HG02798 (cell line): ENCODE data around the gene FLRT1.

ENCODE experiments used
- ATAC-seq: cut with Tn5 transposase; IDR thresholded peaks from one replicate; pipeline ENCODE4 v1.9.1; 2021; ENCODE audit warnings: mild to moderate bottlenecking; ENCODE audit not compliant: unreplicated experiment, poor library complexity

Gene FLRT1

GRCh38 chr11:64004590-64004984 is 31.1 kb upstream of the FLRT1 start:
- no peak for ATAC-seq

DNA sequence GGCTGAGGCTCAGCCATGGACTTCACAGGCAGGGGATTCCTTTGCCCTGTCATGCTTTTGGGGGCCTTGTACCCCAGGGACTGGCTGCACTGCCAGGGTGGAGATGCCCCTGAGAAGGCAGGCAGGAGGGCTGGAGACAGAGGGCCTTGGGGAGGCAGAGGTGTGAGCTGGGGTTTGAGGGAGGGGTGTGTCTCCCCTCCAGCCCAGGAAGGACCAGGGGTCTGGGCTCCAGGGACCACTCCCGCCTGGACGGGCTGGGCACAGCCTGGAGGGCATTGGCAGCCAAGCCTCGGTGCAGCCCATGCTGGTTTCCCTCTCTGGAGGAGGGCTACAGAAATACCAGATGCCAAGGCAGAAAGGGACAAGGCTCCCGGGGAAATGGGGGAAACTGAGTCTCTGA is 30.0 kb upstream of the FLRT1 start:
- no peak for ATAC-seq

DNA sequence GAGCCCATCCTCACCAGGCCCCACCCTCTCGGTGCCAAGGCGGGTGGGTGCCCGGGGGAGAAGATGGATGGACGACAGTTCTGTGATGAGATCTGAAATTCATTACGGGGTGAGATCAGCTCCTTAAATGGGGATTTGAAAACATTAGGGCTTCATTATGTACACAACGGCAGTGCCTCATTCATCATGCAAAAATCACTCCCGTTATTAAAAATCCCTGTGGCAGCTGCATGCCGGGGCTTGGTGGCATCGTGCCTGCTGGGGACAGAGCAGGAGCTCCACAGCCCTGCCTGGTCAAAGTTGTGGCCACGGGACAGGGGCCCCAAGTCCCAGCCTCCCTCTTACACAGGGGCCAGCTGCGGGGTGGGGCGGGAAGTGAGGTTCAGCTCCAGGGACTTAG is 29.3 kb upstream of the FLRT1 start:
- ATAC-seq = no peak

DNA sequence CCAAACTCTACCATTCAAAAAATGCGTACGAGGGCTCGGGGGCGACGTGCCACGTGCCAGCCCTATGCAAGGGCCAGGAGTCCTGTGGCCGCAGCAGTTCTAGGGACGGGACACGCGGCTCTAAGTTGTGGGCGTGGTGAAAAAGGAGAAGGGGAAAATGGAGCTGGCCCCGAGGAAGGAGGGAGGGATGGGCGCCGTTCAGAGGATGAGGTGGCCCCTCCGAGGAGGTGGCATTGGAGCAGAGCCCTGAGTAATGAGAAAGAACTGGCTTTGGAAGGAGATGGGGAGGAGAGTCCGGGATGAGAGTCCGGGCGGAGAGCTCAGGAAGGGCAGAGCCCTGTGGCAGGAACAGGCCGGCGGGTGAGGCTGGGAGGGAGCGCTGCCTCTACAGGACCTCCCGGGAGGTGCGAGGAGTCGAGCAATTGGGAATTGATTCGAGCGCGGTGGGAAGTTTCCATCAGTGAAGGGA is 28.5 kb upstream of the FLRT1 start:
- ATAC-seq = no peak

DNA sequence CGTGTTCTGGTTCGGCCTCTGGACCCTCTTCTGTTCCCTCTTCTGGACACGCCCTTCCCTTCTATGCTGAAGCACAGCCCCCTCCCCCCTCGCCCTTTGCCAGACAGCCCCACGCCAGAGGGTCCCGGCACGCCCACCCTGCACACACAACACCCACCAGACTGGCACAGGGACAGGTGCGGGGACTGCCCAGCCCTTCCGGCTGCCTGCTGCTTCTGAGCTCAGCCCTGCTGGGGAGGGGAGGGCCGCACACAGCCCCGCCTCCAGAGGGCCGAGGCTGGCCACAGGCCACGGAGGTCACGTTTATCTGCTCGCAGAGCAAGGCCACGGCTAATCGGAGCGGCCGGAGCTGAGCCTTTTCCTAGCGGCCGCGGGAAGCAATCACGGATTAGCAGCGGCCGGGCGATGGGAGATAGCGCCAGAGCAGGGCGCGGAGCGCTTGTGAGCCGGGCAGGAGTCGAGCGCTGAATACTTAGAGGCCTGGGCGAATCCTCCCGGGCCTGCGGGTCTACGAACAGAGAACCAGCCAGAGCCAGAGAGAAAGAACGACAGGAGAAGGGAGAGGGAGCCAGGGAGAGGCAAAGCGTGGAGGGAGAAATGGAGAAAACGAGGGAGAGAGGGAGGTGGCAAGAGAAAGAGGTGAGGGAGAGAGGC is 28.0 kb upstream of the FLRT1 start:
- ATAC-seq = no peak

DNA sequence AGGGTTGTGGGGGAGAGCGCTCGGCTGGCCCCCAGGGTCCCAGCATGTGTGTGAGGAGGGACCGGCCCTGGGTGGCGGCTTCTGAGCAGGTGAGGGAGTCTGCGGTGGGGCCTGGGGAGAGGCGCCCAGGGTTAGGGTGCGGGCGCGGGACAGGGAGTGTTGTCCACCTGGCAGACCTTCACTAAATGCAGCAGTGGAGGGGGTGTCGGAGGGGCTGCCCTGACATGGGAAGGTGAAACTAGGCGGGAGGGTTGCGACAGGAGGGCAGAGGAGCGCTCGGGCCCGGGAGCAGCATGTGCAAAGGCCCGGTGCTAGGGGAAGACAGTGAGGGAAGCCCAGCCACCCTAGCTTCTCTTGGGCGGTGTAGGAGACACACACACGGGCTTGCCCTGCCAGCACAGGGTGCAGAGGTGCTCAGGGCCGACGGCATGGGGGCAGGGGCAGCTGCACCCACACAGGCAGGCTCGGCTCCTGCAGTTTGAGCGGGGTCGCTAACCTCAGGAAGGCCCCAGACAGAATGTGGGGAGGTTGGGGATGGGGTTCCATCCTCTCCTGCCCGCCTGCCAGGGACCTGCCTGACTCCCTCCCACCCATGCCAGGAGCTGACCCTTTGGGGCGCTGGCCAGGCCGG is 27.3 kb upstream of the FLRT1 start:
- no peak for ATAC-seq

DNA sequence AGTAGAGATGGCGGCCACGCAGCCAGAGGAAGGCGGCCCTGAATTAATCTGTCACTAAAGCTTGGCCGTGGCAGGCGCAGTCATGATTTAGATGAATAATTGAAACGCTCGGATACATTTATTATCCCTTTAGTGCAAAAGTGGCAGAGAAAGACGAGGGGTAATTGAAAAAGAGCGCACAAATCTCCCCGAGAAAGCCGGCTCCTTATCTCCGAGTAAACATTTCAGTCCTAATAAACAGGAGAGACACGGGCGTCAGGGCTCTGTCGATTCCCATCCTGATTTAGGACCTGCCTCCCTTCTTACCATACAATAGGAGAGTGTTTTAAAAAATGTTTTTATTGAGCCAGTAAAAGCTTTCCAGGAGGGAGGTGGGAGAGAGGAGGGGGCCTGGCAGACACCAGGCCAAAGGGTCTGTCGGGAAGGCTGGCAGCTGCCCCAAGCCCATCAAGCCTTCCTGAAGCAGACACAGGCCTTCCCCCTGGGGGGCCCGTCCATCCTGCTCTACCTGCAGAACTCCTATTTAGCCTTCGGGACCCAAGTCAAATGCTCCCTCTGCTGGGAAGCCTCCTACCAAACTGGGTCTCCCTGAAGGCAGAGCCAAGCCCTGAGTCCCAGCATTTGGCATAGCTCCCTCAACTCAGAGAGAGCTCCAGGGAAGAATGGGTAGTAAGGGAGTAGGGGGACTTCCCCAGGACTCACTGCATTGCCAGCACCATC is 26.7 kb upstream of the FLRT1 start:
- no peak for ATAC-seq

DNA sequence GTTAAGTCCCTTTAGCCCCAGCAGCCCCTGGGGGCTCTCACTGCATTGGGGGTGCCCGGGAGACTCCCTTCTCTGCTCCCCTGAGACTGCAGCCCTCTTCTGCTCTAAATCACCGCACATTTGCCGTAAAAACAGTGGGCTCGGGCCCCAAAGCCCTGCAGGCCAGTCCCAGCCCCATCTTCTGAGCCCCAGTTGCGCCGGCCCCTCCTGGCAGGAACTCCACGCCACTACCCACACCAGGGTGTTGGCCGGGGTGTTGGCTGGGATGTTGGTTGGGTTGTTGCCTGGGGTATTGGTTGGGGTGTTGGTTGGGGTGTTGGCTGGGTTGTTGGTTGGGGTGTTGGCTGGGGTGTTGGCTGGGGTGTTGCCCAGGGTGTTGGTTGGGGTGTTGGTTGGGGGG is 26.0 kb upstream of the FLRT1 start:
- no peak for ATAC-seq

DNA sequence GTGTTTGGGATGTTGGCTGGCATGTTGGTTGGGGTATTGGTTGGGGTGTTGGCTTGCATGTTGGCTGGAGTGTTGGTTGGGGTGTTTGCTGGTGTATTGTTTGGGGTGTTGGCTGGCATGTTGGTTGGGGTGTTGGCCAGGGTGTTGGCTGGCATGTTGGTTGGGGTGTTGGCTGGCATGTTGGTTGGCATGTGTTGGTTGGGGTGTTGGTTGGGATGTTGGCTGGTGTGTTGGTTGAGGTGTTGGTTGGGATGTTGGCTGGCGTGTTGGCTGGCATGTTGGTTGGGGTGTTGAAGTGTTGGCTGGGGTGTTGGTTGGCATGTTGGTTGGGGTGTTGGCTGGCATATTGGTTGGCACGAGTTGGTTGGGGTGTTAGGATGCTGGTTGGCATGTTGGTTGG is 24.9 kb upstream of the FLRT1 start:
- no peak for ATAC-seq

- no peak for ATAC-seq
Observed at GRCh38 chr11:64011371-64011770, 24.4 kb upstream of the FLRT1 start.

DNA sequence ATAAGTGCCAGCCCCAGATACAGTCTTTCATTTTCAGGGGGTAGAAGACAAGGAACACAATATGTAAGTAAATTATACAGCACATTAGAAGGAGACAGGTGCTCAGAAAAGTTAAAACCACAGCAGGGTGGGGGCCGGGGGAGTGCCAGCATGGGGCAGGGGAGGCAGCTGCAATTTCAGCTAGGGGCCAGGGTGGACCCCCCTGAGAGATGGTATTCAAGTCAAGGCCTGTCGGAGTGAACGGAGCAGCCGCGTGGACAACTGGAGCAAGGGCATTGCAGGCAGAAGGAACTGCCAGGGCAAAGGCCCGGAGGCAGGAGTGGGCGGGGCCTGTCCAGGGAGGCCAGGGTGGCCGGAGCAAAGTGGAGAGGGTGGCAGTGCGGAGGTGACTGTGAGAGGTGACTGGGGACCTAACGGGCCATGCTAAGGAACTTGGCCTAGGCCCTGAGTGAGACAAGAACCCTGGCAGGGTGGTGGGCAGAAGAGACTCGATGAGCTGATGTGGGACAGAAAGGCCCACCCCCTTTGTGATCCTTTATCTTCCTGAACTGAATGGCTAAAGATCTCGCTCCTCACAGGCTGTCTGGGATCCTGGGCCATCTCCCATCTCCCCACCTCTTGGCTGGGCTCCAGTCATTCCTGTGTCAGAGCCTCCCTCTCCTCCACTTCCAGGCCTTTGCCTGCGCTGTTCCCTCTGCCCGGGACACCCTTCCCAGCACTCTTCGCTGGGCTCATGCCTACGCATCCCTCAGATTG is 22.4 kb upstream of the FLRT1 start:
- no peak for ATAC-seq

GRCh38 chr11:64014356-64014755 is 21.4 kb upstream of the FLRT1 start:
- ATAC-seq = no peak

DNA sequence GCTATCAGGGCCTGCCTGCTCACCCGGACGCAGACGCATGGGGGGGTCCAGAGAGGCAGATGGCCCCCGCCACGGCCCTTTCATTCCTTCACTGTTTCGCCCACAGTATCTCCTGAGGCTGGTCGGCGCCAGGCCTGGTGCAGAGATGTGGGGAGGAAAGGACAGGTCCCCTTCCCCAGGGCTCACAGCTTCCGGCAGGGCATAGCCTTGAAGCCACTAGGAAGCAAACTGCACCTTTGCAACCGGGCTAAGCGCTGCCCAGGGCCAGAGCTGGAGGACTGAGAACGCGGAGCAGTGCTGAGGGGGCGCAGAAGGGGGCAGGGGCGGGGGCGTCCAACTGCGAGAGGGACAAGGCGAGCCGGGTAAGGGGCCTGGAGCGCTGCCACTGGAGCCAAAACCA is 20.2 kb upstream of the FLRT1 start:
- no peak for ATAC-seq

DNA sequence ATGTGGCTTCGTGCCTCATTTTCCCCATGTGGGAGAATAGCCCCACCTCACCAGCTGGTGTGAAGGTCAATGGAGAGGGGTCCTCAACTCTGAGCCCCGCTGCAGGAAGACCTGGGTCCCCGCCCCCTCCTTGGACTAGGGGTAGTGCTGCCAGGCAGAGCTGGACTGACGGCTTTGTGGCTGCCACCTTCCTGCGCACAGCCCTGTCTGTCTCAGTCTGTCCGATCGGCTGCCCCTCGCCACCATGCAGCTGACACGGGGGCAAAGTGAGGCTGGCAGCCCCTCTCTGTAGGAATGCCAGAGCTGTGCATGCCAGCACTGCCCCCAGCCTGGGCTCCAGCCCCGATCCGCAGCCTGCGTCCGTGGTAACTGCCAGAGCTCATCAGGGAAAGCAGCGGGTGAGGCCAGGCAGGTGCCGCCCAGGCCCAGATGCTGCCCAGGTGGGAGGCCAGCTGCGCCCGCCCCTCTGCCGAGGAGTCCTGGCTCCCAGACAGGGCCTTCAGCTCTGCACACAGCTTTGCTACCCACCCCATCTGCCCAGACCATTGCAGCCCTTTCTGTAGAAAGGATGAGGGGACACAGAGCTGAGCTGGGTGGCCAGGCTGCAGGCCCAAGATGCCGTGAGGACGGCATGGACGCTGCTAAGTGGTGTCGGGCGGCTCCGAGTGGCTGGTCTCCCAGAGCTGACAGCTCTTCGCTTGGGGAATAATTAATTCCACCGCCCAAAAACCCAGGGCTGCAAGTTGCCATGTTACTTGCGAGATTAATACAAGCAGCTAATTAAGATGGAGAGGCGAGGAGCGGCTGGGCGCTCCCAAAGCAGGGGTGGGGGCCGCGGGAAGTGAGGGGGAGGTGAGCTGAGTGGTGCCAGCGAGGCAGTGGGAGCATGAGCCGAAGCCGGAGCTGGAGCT is 19.5 kb upstream of the FLRT1 start:
- ATAC-seq = no peak

GRCh38 chr11:64017945-64018224 is 17.8 kb upstream of the FLRT1 start:
- ATAC-seq = no peak

DNA sequence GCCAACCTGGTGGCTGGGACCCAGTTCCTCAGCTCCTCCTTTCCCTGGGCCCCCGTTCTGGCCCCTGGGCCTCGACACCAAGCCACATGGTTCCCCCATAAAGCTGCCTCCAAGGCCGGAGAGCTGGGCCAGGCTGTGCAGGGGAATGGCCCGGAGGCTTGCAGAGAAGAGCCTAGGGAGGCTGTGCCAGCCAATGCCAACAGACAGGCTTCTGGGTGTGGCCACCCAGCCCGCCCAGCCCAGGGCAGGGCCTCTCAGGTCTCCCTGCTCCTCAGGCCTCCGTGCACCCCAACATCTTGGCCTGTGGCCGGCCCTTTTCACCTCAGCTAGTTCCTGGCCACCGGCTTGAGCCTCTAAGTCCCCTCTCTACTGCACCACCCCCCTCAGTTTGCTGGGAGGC is 17.4 kb upstream of the FLRT1 start:
- no peak for ATAC-seq

DNA sequence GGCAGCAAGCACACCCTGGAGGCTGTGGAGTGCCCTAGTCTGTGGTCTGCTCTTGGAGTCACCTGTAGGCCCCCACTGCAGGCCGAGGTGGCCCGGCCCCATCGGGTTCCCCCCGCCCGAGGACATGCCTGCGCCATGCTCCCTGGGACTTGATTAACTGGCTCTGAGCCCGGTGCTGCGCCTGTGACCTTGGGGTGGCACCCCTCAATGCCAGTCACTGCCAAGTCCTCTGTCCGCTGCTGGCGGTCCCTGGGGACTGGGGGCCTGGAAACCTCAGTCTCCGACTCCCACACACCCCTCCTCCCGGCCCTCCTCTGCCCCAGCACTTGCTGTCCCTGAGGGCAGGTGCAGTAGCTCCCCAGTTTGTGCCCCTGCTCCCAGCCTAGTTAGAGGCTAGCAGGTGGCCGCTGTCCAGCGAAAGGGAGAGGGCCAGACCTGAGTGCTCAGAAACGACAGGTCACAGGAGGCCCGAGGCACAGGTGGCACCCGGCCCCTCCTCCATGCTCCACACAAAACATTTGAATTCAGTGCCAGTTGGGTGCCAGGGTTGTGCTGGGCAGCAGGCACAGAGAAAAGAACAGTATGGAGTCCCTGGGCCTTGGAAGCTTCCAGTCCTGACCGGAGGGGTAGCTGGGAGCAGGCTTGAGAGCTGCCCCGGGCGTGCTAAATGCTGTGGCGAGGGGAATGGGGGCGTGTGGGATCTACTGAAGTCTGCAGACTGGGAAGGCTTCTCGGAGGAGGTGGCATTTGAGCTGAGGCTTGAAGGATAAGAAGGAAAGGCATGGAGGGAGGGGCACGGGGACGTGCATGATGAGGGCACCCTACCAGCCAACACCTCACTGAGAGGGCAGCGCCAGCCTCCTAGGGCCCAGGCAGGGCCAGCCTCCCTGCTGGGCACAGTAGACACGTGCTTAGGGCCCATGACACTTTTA is 16.4 kb upstream of the FLRT1 start:
- ATAC-seq = no peak

GRCh38 chr11:64020976-64021756 is 14.6 kb upstream of the FLRT1 start:
- ATAC-seq = no peak

DNA sequence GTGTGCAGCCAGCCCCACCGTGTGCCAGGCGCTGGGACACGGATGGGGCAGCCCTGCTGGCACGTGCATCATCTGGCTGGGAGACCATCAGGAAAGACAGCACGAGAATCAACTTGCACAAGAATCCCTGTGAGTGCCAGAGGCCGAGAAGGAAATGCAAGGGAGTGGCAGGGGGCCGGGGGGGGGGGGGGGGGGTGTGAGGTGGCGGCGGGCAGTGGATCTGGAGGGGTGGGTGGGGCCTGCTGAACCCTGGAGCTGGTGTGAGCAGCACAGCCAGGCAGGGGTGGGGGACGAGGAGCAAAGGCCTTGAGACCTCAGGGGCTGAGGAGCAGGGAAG is 14.0 kb upstream of the FLRT1 start:
- ATAC-seq = no peak
